Fibroblast of lung (primary cell): ENCODE measurements around the gene ECD. TPM values are rescaled to one million over a fixed set of nuclear protein-coding genes. Genes with fewer than 3 reads are reported as not detected.

Source experiments
- DNase-seq, 2 donors: peaks; one replicate each; pipeline versions ENCODE4 v3.0.0 to v3.0.0-alpha.2; 2010; ENCODE audit warnings: low read depth in 2 of 2
- H2AFZ ChIP-seq: 2 replicates; pipeline ENCODE4 v1.5.1; 2012; ENCODE audit warnings: low read length, control low read depth, inconsistent platforms
- H3K27ac ChIP-seq: 2 replicates; pipeline ENCODE4 v1.5.1; 2011; ENCODE audit warnings: low read length, control low read depth; ENCODE audit not compliant: insufficient read depth
- H3K27me3 ChIP-seq: 2 replicates; pipeline ENCODE4 v1.5.1; 2011; ENCODE audit warnings: mild to moderate bottlenecking, low read length; ENCODE audit not compliant: control insufficient read depth, insufficient read depth
- H3K36me3 ChIP-seq: 2 replicates; pipeline ENCODE4 v1.5.1; 2011; ENCODE audit warnings: low read length; ENCODE audit not compliant: control insufficient read depth, insufficient read depth
- H3K4me1 ChIP-seq: 2 replicates; pipeline ENCODE4 v1.5.1; 2011; ENCODE audit warnings: low read length; ENCODE audit not compliant: control insufficient read depth, insufficient read depth; ENCODE audit errors: extremely low read depth
- H3K4me2 ChIP-seq: 2 replicates; pipeline ENCODE4 v1.5.1; 2011; ENCODE audit warnings: low read length, control low read depth; ENCODE audit not compliant: insufficient read depth; ENCODE audit errors: extremely low read depth
- H3K4me3 ChIP-seq, 4 experiments: fragments of 200-600 bp in 1 of 4; sonication (generic) in 1 of 4; replicated peaks in 1 of 4; 2 replicates each; pipeline ENCODE4 v1.5.1; 2011 to 2016; ENCODE audit warnings: low read length in 4 of 4, low read depth in 3 of 4, mild to moderate bottlenecking in 3 of 4, control low read depth in 2 of 4, inconsistent platforms in 1 of 4, mixed read lengths in 1 of 4; ENCODE audit not compliant: insufficient read depth in 1 of 4; ENCODE audit errors: control extremely low read depth in 1 of 4
- H3K79me2 ChIP-seq: 2 replicates; pipeline ENCODE4 v1.5.1; 2012; ENCODE audit warnings: mild to moderate bottlenecking, low read length, inconsistent platforms; ENCODE audit not compliant: control insufficient read depth, insufficient read depth
- H3K9ac ChIP-seq: 2 replicates; pipeline ENCODE4 v1.5.1; 2011; ENCODE audit warnings: mild to moderate bottlenecking, low read length, control low read depth; ENCODE audit not compliant: insufficient read depth
- H3K9me3 ChIP-seq: 2 replicates; pipeline ENCODE4 v1.5.1; 2012; ENCODE audit warnings: low read depth, low read length; ENCODE audit not compliant: control insufficient read depth, insufficient read depth
- H4K20me1 ChIP-seq: 2 replicates; pipeline ENCODE4 v1.5.1; 2011; ENCODE audit warnings: low read length; ENCODE audit not compliant: control insufficient read depth, insufficient read depth; ENCODE audit errors: extremely low read depth
- EZH2 ChIP-seq: IDR thresholded peaks from 2 replicates; pipeline ENCODE4 v1.5.1; 2012; ENCODE audit warnings: low read length, control low read depth, mild to moderate bottlenecking; ENCODE audit errors: missing control alignments
- polyA plus RNA-seq, 2 donors: library from polyadenylated mRNA; depleted of rRNA in 1 of 2; stranded (reverse) in 1 of 2; unstranded in 1 of 2; fragments of >200 nt; gene quantifications; 2 replicates each; pipeline ENCODE4 v1.2.1, GENCODE V29; 2011 to 2012; ENCODE audit warnings: missing spikeins in 1 of 2
- total RNA-seq: library from RNA; depleted of rRNA; stranded (reverse); fragments of >200 nt; gene quantifications from 2 replicates; pipeline ENCODE4 v1.2.1, GENCODE V29; 2014
- TF ChIP-seq, protein P1 (sequence below), 2 donors: IDR thresholded peaks in 1 of 2; conservative IDR thresholded peaks in 1 of 2; 1 replicate in 1 of 2; 2 replicates in 1 of 2; pipeline ENCODE4 v1.5.1; 2011 to 2012; ENCODE audit warnings: low read length in 2 of 2, control low read depth in 1 of 2, inconsistent platforms in 1 of 2, low read depth in 1 of 2, mild to moderate bottlenecking in 1 of 2

ECD gene
- total and polyA plus RNA-seq, 2 donors (not counting 1 experiment from before 2014, with no cell fraction given), result 22.0 to 40.9 TPM

DNA sequence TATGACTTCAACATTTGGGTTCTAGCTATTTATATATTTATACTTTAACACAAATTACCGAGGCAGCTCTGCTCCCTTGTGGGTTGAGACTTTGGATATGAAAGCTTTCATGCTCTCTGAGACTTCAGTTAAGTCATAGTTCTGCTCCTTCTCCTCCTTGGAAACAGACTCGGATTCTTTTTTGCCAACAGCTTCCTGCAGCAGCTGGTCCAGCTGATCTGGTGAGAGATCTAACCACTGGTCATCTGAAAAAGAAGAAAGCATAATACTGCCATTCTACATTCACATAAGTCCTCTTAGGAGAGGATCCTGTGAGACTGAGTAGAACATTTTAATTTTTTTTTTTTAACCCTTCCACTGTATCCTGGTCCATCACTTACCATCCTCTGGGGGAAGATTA lies 28.6 kb downstream of the ECD start:
- DNase-seq, result no peak
- Histone ChIP-seq H3K27me3 (no peaks in the 10 kb centered on the region), H3K9me3 (no peaks in the 10 kb centered on the region), H3K27ac (no peak overlapping the region), H2AFZ (no peak overlapping the region), H3K79me2 (no peaks in the 10 kb centered on the region), H3K9ac (no peak overlapping the region), H3K4me1 (no peaks in the 10 kb centered on the region), H3K36me3 (peaks cover 6% of the 10 kb centered on the region), H3K4me2 (no peak overlapping the region), H4K20me1 (no peaks in the 10 kb centered on the region), H3K4me3 (no peak overlapping the region)
- no peak for TF ChIP-seq EZH2
- TF ChIP-seq, protein P1, sequence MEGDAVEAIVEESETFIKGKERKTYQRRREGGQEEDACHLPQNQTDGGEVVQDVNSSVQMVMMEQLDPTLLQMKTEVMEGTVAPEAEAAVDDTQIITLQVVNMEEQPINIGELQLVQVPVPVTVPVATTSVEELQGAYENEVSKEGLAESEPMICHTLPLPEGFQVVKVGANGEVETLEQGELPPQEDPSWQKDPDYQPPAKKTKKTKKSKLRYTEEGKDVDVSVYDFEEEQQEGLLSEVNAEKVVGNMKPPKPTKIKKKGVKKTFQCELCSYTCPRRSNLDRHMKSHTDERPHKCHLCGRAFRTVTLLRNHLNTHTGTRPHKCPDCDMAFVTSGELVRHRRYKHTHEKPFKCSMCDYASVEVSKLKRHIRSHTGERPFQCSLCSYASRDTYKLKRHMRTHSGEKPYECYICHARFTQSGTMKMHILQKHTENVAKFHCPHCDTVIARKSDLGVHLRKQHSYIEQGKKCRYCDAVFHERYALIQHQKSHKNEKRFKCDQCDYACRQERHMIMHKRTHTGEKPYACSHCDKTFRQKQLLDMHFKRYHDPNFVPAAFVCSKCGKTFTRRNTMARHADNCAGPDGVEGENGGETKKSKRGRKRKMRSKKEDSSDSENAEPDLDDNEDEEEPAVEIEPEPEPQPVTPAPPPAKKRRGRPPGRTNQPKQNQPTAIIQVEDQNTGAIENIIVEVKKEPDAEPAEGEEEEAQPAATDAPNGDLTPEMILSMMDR (conservative IDR thresholded peaks at IDR 0.05 in 1 of 2, IDR thresholded peaks at IDR 0.05 in 1 of 2; ENCODE audit: low read depth in 1 of 2, low read length in 2 of 2), result no peak

DNA sequence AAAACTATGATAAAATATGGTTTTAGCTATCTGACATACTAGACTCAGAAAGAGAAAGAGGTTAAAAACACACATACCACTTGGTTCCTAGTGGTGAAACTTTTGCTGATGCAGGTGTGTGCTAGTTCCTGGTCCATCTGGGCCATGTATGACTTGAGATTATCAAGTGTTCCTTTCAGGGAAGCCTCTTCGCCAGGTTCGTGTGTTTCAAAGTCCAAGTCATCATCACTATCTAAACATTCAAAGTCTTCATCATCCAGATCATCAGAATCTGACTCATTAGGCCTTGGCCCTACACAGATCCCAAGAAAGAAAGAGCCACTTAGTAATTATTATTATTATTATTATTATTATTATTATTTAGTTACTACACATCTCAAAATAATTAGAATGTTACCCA lies 31.2 kb downstream of the ECD start:
- H3K9ac ChIP-seq, result no peak overlapping the region
- no peaks in the 10 kb centered on the region for H3K79me2 ChIP-seq
- no peak overlapping the region for H3K4me2 ChIP-seq
- no peaks in the 10 kb centered on the region for H3K27me3 ChIP-seq
- TF ChIP-seq, protein P1 (conservative IDR thresholded peaks at IDR 0.05 in 1 of 2, IDR thresholded peaks at IDR 0.05 in 1 of 2; ENCODE audit: low read depth in 1 of 2, low read length in 2 of 2), result no peak
- no peak for TF ChIP-seq EZH2
- H3K9me3 ChIP-seq, result no peaks in the 10 kb centered on the region
- H4K20me1 ChIP-seq, result no peaks in the 10 kb centered on the region
- no peak overlapping the region for H2AFZ ChIP-seq
- no peak overlapping the region for H3K27ac ChIP-seq
- no peaks in the 10 kb centered on the region for H3K4me1 ChIP-seq
- no peak overlapping the region for H3K4me3 ChIP-seq
- H3K36me3 ChIP-seq, result peaks cover 9% of the 10 kb centered on the region
- no peak for DNase-seq

DNA sequence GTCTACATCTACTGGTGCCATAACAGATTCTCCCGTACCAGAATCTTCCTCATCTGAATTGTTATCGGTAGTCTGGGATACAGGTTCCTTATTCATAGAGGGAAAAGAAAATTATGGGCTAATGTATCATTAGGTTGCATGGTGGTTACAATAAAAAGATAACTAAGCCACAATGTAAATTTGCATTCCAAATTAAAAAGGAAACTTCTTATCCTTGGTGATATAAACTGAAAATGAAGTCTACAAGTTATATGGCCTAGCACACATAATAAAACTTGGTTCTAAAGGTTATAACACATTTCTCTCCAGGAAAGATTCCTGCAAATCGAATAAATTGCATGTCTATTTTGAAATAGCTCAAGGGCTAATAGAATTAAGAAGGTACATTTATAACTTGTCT lies 33.1 kb downstream of the ECD start:
- Histone ChIP-seq H3K4me3 (no peak overlapping the region), H3K27me3 (no peaks in the 10 kb centered on the region), H4K20me1 (no peaks in the 10 kb centered on the region), H3K4me2 (no peak overlapping the region), H3K36me3 (peaks cover 12% of the 10 kb centered on the region), H2AFZ (no peak overlapping the region), H3K9me3 (no peaks in the 10 kb centered on the region), H3K4me1 (no peaks in the 10 kb centered on the region), H3K27ac (no peak overlapping the region), H3K9ac (no peak overlapping the region), H3K79me2 (no peaks in the 10 kb centered on the region)
- no peak for TF ChIP-seq EZH2
- TF ChIP-seq, protein P1 (conservative IDR thresholded peaks at IDR 0.05 in 1 of 2, IDR thresholded peaks at IDR 0.05 in 1 of 2; ENCODE audit: low read depth in 1 of 2, low read length in 2 of 2), result no peak
- DNase-seq, result no peak
